Activated T-cell treated with anti-CD3 and anti-CD28 coated beads for 1 hour (primary cell): ENCODE measurements around the gene KCNQ1.

Source experiments
- DNase-seq: peaks from one replicate; pipeline ENCODE4 v3.0.0-alpha.2; 2020; ENCODE audit warnings: low read depth

Gene KCNQ1

DNA sequence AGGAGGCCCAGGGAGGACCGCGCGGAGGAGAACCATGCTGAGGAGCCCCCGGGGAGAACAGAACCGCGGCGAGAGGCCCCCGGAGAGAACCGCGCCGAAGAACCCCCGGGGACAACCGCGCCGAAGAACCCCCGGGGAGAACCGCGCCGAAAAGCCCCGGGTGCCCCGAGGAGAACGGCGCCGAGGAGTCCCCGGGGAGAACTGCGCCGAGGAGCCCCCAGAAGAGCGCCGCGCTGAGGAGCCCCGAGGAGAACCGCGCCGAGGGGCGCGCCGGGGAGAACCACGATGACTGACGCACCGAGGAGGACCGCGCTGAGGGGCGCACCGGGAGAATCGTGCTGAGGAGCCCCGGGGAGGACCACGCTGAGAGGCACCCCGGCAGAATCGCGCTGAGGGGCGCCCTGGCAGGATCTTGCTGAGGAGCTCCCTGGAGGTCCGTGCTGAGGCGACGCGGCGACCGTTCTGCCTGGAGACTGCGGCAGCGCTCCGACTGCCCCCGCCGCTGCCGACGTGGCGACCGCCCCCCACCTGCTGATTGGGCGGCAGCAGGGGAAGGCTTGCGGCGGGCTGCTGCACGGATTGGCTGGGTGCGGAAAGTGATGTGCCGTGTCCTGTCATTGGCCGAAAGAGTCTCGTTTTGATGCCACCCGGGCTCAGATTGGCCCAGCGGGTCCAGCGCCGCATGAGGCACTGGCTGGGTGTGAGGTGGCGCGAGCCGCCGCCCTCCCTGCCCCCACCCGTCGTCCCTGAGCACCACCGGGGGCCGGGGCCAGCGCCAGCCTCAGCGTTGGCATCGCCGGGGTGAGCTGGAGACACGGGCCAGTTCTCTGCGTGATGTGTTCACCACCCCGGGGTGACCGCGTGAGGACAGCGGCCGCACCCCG is 255.0 kb downstream of the KCNQ1 start, which contains the start of gene KCNQ1OT1:
Gene KCNQ1OT1, minus strand, starts transcription at position 464 of the 884 bp plus-strand sequence.
- peak; percentile 71 for DNase-seq

GRCh38 chr11:2700415-2701211 is 255.8 kb downstream of the KCNQ1 start:
- DNase-seq, result peak; percentile 7

GRCh38 chr11:2701230-2701629 is 256.4 kb downstream of the KCNQ1 start:
- DNase-seq, result no peak

DNA sequence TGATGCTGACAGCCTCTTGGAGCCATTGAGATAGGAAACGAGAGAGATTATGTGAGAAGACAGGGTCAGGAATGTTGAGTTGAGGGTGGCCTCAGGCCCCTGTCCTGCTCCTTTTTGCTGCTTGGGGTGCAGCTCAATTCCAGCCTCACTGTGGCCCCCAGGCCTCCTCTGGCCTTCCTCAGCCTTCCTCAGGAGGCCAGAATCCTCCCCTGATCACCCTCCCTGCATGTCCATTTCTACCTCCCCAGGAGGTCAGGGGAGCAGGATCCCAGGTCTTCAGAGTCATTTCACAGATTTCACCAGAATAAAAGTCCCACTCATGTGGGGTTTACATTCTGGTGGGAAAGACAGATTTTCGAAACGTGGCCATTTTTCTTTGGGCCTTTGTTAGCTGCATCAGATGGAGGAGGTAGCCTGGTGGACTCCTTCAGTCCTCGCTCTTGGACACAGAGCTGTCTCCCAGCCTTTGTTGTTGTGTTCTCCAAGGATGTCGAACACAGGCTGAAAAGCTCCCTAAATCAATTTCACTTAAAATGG is 257.2 kb downstream of the KCNQ1 start:
- DNase-seq, result no peak

GRCh38 chr11:2702771-2703362 is 258.1 kb downstream of the KCNQ1 start:
- no peak for DNase-seq

DNA sequence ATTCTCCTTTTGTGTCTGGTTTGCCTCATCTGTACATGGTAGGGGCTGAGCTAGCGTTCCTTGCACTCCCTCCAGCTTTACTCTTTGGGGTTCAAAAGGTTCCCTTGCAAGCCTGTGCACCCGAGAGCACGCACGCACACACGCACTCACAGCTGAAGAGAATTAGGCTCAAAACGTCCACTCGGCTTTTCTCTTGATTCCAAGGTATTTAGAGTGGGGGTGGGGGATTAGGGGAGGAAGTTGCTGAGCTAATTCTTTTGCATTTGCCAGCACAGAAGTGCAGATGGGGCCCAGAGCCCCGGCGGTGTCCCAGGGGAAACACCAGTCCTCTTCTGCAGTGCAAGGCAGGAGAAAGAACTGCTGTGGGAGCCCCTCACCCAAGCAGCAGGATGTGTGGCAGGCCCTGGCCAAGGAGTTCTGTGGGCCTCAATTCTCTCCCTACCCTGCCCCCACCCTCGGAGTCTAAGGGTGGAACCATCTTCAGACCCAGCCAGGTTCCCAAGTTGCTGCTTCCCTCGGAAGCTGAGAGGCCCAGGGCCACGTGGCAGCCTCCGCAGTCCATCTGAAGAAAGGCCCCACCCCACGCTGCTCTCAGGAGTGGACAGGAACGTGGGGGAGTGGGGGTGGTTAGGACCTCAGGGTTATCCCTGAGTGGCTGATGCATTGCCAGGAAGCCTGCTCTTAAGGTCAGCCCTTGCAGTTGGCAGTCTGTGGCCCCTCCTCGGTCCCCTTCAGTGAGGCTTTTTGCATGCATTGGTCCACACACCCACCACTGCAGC is 258.7 kb downstream of the KCNQ1 start:
- no peak for DNase-seq

GRCh38 chr11:2704356-2704755 is 259.5 kb downstream of the KCNQ1 start:
- no peak for DNase-seq

- DNase-seq, result no peak
Observed at GRCh38 chr11:2704896-2705606, 260.2 kb downstream of the KCNQ1 start.

DNA sequence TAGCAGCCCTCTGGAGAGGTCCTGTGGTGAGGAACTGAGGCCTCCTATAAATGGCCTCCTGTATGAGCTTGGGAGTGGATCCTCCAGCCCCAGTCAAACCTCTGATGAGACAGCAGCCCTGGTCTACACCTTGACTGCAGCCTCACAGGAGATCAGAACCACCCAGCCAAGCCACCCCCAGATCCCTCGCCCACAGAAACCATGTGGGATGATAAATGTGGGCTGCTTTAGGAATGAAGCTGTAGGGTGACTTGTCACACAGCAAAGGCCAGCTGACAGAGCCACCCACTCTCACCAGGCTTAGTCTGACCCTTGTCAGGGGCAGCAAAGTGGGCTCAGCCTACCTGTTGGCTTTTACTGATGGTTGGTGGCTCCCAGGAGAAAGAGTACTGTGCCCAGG is 261.5 kb downstream of the KCNQ1 start:
- no peak for DNase-seq

GRCh38 chr11:2707736-2708135 is 262.9 kb downstream of the KCNQ1 start:
- DNase-seq, result no peak

DNA sequence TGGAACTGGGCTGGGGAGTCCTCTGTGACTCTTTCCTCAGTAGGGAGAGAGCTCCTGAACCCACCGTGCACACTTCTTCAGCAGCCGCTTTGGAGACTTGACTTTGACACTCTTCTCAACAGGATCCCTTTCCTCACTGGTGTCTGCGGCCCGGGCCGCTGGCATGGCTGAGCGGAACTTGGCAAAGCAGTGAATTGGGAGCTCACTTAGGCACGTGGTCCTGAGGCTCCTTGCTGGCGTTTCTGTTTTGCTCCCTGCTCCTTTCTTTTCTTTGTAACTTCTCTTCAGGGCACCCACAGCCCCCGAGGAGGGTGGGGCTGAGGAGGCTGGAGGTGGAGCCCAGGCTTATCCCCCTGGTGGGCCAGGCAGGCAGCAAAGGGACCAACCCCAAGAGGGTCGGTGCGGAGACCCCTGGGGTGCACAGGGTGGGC is 263.4 kb downstream of the KCNQ1 start:
- no peak for DNase-seq

DNA sequence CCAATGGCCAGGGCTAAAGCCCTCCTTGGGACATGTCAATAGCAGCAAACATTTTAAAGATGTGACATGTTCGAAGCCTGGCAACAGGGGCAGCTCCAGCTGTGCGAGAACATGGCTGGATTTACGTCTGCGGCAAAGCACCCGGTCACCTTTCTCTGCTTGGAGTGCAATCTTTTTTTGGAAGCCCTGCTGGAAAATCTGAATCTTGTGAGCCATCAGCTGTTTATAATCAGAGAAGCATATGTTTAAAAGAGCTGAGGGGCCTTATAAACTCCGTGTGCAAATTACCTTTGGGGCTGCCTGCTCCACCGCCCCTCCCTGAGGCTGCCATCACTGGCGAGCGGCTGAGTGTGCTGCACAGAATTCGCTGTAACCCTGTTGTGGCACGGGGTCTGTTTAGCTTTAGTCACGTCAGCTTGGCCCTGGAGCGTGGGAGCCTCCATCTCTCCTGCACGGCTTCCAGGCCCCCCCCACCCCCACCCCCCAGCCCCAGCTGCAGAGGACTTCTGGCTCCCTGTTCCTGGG is 264.0 kb downstream of the KCNQ1 start:
- DNase-seq, result no peak

GRCh38 chr11:2709429-2709828 is 264.6 kb downstream of the KCNQ1 start:
- DNase-seq, result no peak

- DNase-seq, result no peak
Observed at GRCh38 chr11:2711161-2711560, 266.4 kb downstream of the KCNQ1 start.

GRCh38 chr11:2713094-2713493 is 268.3 kb downstream of the KCNQ1 start:
- no peak for DNase-seq

- DNase-seq, result no peak
Observed at GRCh38 chr11:2713661-2714462, 269.1 kb downstream of the KCNQ1 start.

- DNase-seq, result no peak
Observed at GRCh38 chr11:2714463-2714800, 269.6 kb downstream of the KCNQ1 start.

DNA sequence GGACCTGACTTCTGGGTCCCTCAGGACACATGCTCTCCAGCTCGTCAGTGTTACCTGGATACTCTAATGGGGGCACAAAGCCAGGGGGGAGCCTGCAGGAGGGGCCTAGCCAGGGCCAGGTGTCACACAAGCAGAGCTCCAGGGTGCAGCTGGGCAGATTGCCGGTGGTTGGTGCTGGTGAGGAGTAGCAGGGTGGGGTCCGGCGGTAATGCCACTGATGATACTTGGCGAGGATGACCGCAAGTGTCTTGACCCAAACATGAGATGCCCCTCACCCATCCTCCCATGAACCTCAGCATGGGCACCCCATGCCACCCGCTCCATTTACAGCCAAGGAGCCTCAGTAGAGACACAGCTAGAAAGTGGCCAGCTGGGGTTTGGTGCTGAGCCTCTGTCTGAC is 270.1 kb downstream of the KCNQ1 start:
- no peak for DNase-seq

DNA sequence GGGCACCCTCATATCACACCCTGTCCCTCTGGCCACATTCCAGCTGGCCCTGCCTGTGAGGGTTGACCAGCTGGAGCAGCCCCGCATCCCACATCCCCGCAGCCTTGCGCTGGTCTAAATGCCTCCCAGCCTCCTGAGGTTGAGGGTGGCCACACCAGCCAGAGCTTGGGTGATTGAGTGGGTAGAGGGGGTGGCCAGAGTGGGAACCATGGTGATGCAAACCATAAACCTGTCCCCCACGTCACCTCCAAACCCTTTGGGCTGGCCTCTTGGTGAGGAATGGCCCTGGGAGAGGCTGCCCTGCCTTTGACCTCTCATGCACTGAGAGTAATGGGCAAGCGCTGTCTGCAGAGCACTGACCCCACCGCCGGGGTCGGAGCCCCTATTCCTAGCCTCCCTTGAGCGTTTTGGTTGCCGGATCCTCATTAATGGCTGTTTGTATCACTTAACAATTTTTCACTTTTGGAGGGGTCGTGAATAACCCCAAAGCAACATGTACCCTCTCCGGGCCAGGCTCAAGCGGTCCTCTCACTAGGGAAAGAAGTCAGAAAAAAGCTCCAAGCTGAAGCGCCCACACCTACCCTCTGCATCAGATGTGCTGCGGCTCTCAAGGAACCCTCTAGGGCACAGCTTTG is 271.0 kb downstream of the KCNQ1 start:
- no peak for DNase-seq
